SIG-M5 treated with dmso at 0.1 percent for 504 hours (cell line): ENCODE results near the gene ADGRG6.

Experiments used
- DNase-seq: peaks from one replicate; lab custom pipeline; 2025; ENCODE audit not compliant: unreplicated experiment; lab: John Stamatoyannopoulos, UW

The ADGRG6 gene

DNA sequence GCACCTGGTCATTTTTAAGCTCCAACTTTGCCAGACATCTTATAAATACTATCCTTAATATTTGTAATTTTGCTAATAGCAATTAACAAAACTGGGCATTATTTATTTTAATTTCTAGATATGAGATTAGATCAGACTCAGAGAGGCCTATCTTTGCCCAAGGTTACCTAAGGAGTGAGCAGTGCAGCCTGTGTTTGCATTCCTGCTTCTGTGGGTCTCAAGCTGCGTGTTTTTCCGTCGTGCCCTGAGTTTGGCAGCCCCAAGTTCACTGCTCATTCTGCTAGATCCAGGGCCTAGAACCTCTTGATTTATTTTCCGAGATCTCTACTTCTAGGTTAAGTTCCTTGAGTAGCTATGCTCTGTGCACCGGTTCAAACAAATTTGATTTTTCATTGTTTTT is 11.0 kb upstream of the ADGRG6 start:
- DNase-seq, result no peak

- no peak for DNase-seq
Measured at GRCh38 chr6:142291512-142291911, 10.3 kb upstream of the ADGRG6 start.

DNA sequence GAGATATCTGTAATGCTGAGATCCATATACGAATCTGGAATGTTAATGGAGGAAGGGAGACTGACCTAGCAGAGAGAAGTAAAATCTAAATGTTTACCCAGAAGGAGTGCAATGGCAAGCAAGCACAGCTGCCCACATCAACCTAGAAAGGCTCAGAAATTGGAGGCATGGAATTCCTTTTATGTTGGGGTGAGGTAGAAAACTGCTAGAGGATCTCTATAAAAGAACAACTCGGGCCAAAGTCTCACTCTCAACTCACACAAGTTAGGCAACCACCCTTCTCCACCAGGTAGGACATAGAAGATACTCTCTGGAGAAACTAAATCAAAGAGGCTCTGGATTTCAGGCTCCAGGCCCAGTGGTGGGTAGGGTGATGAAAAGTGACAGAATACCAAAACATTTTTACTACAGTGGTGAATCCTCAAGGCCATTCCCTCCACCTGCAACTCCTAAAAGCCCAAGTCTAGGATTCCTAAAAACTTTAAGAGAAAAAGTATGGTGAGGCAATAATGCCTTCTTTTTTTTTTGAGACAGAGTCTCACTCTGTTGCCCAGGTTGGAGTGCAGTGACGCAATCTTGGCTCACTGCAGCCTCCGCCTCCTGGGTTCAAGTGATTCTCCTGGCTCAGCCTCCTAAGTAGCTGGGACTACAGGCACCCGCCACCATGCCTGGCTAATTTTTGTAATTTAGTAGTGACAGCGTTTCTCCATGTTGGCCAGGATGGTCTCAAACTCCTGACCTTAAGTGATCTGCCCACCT is 9.5 kb upstream of the ADGRG6 start:
- DNase-seq, result no peak

DNA sequence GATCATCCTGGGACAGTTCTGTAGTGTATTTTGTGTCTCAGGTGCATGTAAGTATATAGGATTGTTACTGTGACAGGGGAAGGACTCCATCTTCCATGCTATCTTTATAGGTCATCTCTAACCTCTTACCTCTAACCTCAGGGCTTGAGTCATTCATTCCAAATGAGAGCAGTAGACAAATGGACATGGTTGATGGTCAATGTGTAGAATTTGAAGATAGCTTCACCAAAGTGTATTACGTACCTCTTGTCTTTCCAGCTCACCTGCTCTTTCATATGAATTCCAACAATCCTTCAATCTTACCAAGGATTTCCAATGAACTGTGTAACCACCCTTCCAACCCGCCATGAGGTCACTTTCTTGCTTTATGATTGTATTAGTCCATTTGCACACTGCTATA is 8.7 kb upstream of the ADGRG6 start:
- no peak for DNase-seq

DNA sequence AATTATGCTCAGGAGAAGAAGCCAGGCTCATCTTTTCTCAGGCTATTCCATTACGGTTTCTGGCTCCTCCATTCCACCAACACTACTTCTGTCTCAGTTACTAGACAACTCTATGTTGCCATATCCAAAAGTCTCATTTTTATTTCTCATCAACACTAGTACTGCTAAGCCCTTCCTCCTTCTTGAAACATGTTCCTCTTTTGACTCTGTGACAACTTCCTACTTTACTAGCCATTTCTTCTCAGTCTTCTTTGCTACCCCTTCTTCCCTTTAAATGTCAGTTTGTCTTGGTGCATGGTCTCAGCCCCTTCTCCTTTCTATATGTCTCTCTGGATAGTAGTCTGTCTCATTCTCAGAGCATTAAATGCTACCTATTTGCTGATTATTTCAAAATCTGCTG is 7.1 kb upstream of the ADGRG6 start:
- DNase-seq, result peak; percentile 86

GRCh38 chr6:142296975-142297604 is 4.7 kb upstream of the ADGRG6 start:
- no peak for DNase-seq

GRCh38 chr6:142297605-142297995 is 4.2 kb upstream of the ADGRG6 start:
- no peak for DNase-seq

- no peak for DNase-seq
Measured at GRCh38 chr6:142297996-142298753, 3.6 kb upstream of the ADGRG6 start.

GRCh38 chr6:142300302-142300701 is 1.5 kb upstream of the ADGRG6 start:
- no peak for DNase-seq

DNA sequence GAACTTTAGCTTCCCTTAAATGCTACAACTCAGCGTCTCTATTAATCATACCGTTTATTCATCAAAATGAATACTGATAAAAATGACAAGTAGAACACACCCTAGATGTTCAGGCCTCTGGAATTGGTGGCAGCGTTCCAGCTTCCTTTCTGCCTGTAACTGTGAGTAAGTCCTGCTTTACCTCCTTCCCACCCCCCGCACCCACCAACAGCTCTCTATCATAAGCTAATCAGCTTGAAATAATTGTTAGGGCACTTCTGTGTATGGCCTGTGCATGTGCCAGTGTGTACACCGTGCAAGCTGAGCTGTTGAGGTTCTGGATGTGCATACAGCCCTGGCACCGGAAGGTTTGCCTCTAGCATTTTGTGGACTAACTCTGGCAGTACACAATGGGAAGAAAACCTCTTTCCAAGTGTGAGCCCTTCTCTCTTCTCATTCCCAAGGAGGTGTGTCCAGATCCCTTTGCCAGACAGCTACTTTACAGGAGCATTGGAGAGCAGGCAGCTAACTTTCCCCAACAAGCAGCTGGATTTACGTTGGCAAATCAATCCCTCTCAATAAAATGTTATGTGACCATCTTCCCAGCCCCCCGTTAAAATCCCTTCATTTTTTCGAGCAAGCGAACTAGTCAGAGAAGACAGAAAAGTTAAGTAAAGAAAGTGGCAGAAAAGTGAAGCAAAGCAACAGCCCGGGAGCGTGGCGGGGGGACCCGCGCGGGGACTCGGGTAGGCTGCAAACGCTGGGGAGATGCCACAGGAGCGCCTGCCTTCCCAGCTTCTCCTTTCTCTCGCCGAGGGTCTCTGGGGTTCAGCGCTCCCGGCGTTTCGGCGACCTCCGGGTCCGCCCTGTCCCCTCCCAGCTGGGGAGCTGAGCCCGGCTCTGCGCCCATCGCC is 803 bp upstream of the ADGRG6 start:
- no peak for DNase-seq

- no peak for DNase-seq
Measured at GRCh38 chr6:142302421-142303175, 791 bp downstream of the ADGRG6 start.

GRCh38 chr6:142303176-142303533 is 1.3 kb downstream of the ADGRG6 start:
- no peak for DNase-seq

DNA sequence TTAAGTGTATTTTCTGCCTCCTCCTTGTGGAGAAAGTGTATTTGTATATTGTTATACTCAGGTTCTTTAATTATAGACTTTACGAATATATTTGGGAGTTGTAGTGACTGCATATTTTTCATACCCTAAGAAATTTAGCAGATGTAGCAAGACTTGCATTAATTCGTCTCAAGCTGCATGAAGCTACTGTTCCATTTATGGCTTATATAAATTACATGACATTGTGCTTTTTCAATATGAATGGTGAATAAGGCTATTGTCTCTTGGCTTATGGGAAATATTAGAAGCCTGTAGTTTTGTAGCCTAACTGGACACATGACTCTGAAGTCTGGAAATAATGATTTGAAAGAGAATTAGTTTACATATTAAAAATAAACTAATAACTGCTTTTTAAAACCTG is 2.4 kb downstream of the ADGRG6 start:
- DNase-seq, result no peak

- no peak for DNase-seq
Measured at GRCh38 chr6:142306736-142307135, 4.9 kb downstream of the ADGRG6 start.

GRCh38 chr6:142307963-142308748 is 6.3 kb downstream of the ADGRG6 start:
- no peak for DNase-seq

DNA sequence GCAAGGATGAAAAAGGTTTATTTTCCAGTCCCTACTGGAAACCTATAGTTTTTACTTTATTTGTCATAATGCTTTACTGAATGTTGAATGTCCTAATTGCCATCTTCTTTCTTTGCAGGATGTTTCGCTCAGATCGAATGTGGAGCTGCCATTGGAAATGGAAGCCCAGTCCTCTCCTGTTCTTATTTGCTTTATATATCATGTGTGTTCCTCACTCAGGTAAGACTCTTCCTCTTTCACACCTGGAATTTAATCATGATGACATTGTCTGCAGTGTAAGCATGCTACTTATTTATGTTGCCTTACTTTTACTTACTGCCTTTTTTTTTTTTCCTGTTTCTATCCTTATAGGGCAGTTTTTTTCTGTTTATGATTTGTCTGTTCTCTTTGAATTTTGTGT is 7.6 kb downstream of the ADGRG6 start:
- DNase-seq, result no peak

- no peak for DNase-seq
Measured at GRCh38 chr6:142313284-142313683, 11.5 kb downstream of the ADGRG6 start.

DNA sequence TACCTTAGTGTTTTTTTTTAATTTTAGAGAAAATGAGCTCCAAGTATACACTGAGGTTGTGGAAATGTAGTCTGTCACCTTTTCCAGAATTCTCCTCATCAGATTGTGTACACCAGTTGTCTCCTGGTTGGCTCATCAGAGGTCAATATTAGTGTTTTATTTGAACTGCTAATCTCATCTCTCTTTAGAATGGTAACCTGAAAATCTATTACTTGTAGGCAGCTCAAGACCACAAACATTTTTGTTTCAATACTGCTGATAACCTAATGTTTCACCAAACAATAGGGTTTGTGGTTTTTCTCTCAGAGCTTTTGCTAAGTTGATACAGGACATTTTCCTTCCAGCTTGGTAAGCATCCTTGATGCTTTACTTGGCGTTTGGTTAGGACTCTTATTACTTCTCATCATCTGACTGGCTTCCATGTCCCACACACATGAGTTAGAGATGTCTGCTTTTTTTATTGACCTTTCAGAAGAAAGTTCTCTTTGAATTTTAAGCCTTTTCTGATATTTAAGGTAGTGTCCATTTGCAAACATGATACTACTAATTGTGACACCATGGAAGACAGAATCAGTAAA is 15.1 kb downstream of the ADGRG6 start:
- no peak for DNase-seq

DNA sequence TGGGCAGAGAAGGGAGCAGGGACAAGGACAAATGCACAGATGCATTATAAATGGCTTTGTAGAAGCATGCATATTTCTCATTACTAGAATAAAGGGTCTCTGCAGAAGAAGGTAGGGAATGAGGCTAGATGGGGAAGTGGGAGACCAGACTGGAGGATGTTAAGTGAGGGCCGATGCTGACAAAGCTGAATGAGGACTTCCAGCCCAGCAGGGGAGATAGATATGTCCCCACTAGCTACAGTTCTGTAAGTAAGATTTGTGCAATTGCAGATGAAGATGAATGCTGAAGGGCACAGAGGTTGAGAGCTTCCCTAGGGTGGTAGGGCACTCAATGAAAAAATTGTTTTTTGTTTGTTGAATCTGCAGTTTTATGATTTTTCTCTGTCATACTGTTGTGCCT is 16.9 kb downstream of the ADGRG6 start:
- DNase-seq, result no peak
